ENCODE data around the gene C3orf18. TPM values are rescaled to one million over a fixed set of nuclear protein-coding genes. Genes with fewer than 3 reads are reported as not detected.

The C3orf18 gene
- polyA plus RNA-seq, 1 of the 3 experiments (the other 2 are of a cell fraction), result 19.7 TPM

GRCh38 chr3:50581459-50581842 lies 13.9 kb upstream of the C3orf18 start:
- 94% methylated on average over 2 of the region's 2 CpGs for WGBS (ENCODE audit: low lambda C conversion rate)

GRCh38 chr3:50580683-50581458 lies 13.3 kb upstream of the C3orf18 start:
- Histone ChIP-seq H4K20me1 (ENCODE audit: insufficient read depth) (no peaks in the 10 kb centered on the region), H3K4me1 (ENCODE audit: control insufficient read depth in 1 of 2, insufficient read depth in 2 of 2, low read depth in 1 of 2, low read length in 1 of 2) (no peaks in the 10 kb centered on the region), H3K27me3 (ENCODE audit: insufficient read depth) (no peaks in the 10 kb centered on the region), H3F3A (replicated peaks; ENCODE audit: insufficient read depth) (no peaks in the 10 kb centered on the region), H3K9me2 (no peaks in the 10 kb centered on the region), H3K9me3 (no peaks in the 10 kb centered on the region), H3K27ac (ENCODE audit: low read depth in 2 of 2, low read length in 1 of 2) (no peak overlapping the region), H3K36me3 (replicated peaks in 1 of 2; ENCODE audit: control insufficient read depth in 1 of 2, insufficient read depth in 2 of 2, low read length in 1 of 2) (peaks cover 4 to 27% of the 10 kb centered on the region in 2 experiments), H2AFZ (ENCODE audit: low read depth) (no peak overlapping the region), H3K4me2 (no peak overlapping the region), H3K79me2 (ENCODE audit: insufficient read depth) (no peaks in the 10 kb centered on the region), H3K4me3 (ENCODE audit: low read depth in 2 of 2, low read length in 1 of 2) (no peak overlapping the region), H3K9ac (no peak overlapping the region)
- WGBS (ENCODE audit: low lambda C conversion rate), result 86% methylated on average over 7 of the region's 9 CpGs
- POLR2A ChIA-PET, result interaction anchor here (0.8 kb wide), 1 partner anchor 10 kb away, joined by 3 read pairs; no protein-coding TSS in a partner anchor
- no peak for DNase-seq
- TF ChIP-seq GATA2 (CRISPR knock-in tag; IDR thresholded peaks at IDR 0.05) (no peak), USF1 (IDR thresholded peaks at IDR 0.05; ENCODE audit: borderline replicate concordance, low read depth) (no peak), MEF2A (IDR thresholded peaks at IDR 0.05; ENCODE audit: borderline replicate concordance, low read depth) (no peak), USF2 (IDR thresholded peaks at IDR 0.05; ENCODE audit: borderline replicate concordance, low read depth, low read length) (no peak), RXRA (IDR thresholded peaks at IDR 0.05; ENCODE audit: borderline replicate concordance, low read depth) (no peak), RCOR1 (IDR thresholded peaks at IDR 0.05; ENCODE audit: low read length) (no peak), GABPA (IDR thresholded peaks at IDR 0.05; ENCODE audit: low read depth) (no peak), EZH2phosphoT487 (IDR thresholded peaks at IDR 0.05; ENCODE audit: borderline replicate concordance, low read depth) (no peak), TCF12 (IDR thresholded peaks at IDR 0.05) (no peak), JUND (IDR thresholded peaks at IDR 0.05) (no peak)
- CTCF ChIA-PET, result interaction anchor here (0.7 to 31.2 kb wide), 4 partner anchors 9 to 28 kb away, joined by 3 to 648 read pairs (median 10); partner anchors contain the start of genes C3orf18, CISH, HEMK1 and MAPKAPK3

More at GRCh38 chr3:50581459-50581842, 13.9 kb upstream of the C3orf18 start:
- H3K9ac ChIP-seq, result no peak overlapping the region
- no peak overlapping the region for H3K4me3 ChIP-seq (ENCODE audit: low read depth in 2 of 2, low read length in 1 of 2)
- no peaks in the 10 kb centered on the region for H3K27me3 ChIP-seq (ENCODE audit: insufficient read depth)
- no peaks in the 10 kb centered on the region for H3K4me1 ChIP-seq (ENCODE audit: control insufficient read depth in 1 of 2, insufficient read depth in 2 of 2, low read depth in 1 of 2, low read length in 1 of 2)
- H3K4me2 ChIP-seq, result no peak overlapping the region
- CTCF ChIA-PET, result interaction anchor here (0.7 to 31.2 kb wide), 4 partner anchors 9 to 28 kb away, joined by 3 to 648 read pairs (median 10); partner anchors contain the start of genes C3orf18, CISH, HEMK1 and MAPKAPK3
- H3K79me2 ChIP-seq (ENCODE audit: insufficient read depth), result no peaks in the 10 kb centered on the region
- no peak for TF ChIP-seq POLR2AphosphoS5 (IDR thresholded peaks at IDR 0.05; ENCODE audit: low read depth, low read length)
- no peak for TF ChIP-seq TEAD4 (IDR thresholded peaks at IDR 0.05; ENCODE audit: borderline replicate concordance, insufficient read depth)
- no peak for TF ChIP-seq ELF1 (IDR thresholded peaks at IDR 0.05)
- no peak for TF ChIP-seq EP300 (IDR thresholded peaks at IDR 0.05; ENCODE audit: borderline replicate concordance in 1 of 2, low read depth in 1 of 2, low read length in 1 of 2)
- no peak for TF ChIP-seq SIN3A (IDR thresholded peaks at IDR 0.05; ENCODE audit: borderline replicate concordance, low read depth, low read length)
- no peak for TF ChIP-seq GABPA (IDR thresholded peaks at IDR 0.05; ENCODE audit: low read depth)
- TF ChIP-seq REST (IDR thresholded peaks at IDR 0.05; ENCODE audit: low read depth, low read length), result no peak
- no peak for TF ChIP-seq EZH2phosphoT487 (IDR thresholded peaks at IDR 0.05; ENCODE audit: borderline replicate concordance, low read depth)
- TF ChIP-seq FOXJ3 (CRISPR knock-in tag; IDR thresholded peaks at IDR 0.05), result no peak
- DNase-seq, result no peak
- H3K9me3 ChIP-seq, result no peaks in the 10 kb centered on the region
- peaks cover 4 to 27% of the 10 kb centered on the region in 2 experiments for H3K36me3 ChIP-seq (replicated peaks in 1 of 2; ENCODE audit: control insufficient read depth in 1 of 2, insufficient read depth in 2 of 2, low read length in 1 of 2)
- no peaks in the 10 kb centered on the region for H4K20me1 ChIP-seq (ENCODE audit: insufficient read depth)
- POLR2A ChIA-PET, result interaction anchor here (0.8 to 1.2 kb wide), 2 partner anchors 11 to 12 kb away, joined by 3 read pairs; partner anchors contain the start of gene HEMK1
- no peaks in the 10 kb centered on the region for H3F3A ChIP-seq (replicated peaks; ENCODE audit: insufficient read depth)
- H2AFZ ChIP-seq (ENCODE audit: low read depth), result no peak overlapping the region
- no peak overlapping the region for H3K27ac ChIP-seq (ENCODE audit: low read depth in 2 of 2, low read length in 1 of 2)
- H3K9me2 ChIP-seq, result no peaks in the 10 kb centered on the region
